Fibroblast of lung (primary cell): ENCODE data around the gene CYB561. TPM values are rescaled to one million over a fixed set of nuclear protein-coding genes. Genes with fewer than 3 reads are reported as not detected.
A peak's percentile ranks its signal among the peaks of the same experiment; 100 is the strongest.

Source experiments
- DNase-seq, 2 donors: peaks; one replicate each; pipeline versions ENCODE4 v3.0.0 to v3.0.0-alpha.2; 2010; ENCODE audit warnings: low read depth in 2 of 2
- H2AFZ ChIP-seq: 2 replicates; pipeline ENCODE4 v1.5.1; 2012; ENCODE audit warnings: low read length, control low read depth, inconsistent platforms
- H3K27ac ChIP-seq: 2 replicates; pipeline ENCODE4 v1.5.1; 2011; ENCODE audit warnings: low read length, control low read depth; ENCODE audit not compliant: insufficient read depth
- H3K27me3 ChIP-seq: 2 replicates; pipeline ENCODE4 v1.5.1; 2011; ENCODE audit warnings: mild to moderate bottlenecking, low read length; ENCODE audit not compliant: control insufficient read depth, insufficient read depth
- H3K36me3 ChIP-seq: 2 replicates; pipeline ENCODE4 v1.5.1; 2011; ENCODE audit warnings: low read length; ENCODE audit not compliant: control insufficient read depth, insufficient read depth
- H3K4me1 ChIP-seq: 2 replicates; pipeline ENCODE4 v1.5.1; 2011; ENCODE audit warnings: low read length; ENCODE audit not compliant: control insufficient read depth, insufficient read depth; ENCODE audit errors: extremely low read depth
- H3K4me2 ChIP-seq: 2 replicates; pipeline ENCODE4 v1.5.1; 2011; ENCODE audit warnings: low read length, control low read depth; ENCODE audit not compliant: insufficient read depth; ENCODE audit errors: extremely low read depth
- H3K4me3 ChIP-seq, 4 experiments: fragments of 200-600 bp in 1 of 4; sonication (generic) in 1 of 4; replicated peaks in 1 of 4; 2 replicates each; pipeline ENCODE4 v1.5.1; 2011 to 2016; ENCODE audit warnings: low read length in 4 of 4, low read depth in 3 of 4, mild to moderate bottlenecking in 3 of 4, control low read depth in 2 of 4, inconsistent platforms in 1 of 4, mixed read lengths in 1 of 4; ENCODE audit not compliant: insufficient read depth in 1 of 4; ENCODE audit errors: control extremely low read depth in 1 of 4
- H3K79me2 ChIP-seq: 2 replicates; pipeline ENCODE4 v1.5.1; 2012; ENCODE audit warnings: mild to moderate bottlenecking, low read length, inconsistent platforms; ENCODE audit not compliant: control insufficient read depth, insufficient read depth
- H3K9ac ChIP-seq: 2 replicates; pipeline ENCODE4 v1.5.1; 2011; ENCODE audit warnings: mild to moderate bottlenecking, low read length, control low read depth; ENCODE audit not compliant: insufficient read depth
- H3K9me3 ChIP-seq: 2 replicates; pipeline ENCODE4 v1.5.1; 2012; ENCODE audit warnings: low read depth, low read length; ENCODE audit not compliant: control insufficient read depth, insufficient read depth
- H4K20me1 ChIP-seq: 2 replicates; pipeline ENCODE4 v1.5.1; 2011; ENCODE audit warnings: low read length; ENCODE audit not compliant: control insufficient read depth, insufficient read depth; ENCODE audit errors: extremely low read depth
- EZH2 ChIP-seq: IDR thresholded peaks from 2 replicates; pipeline ENCODE4 v1.5.1; 2012; ENCODE audit warnings: low read length, control low read depth, mild to moderate bottlenecking; ENCODE audit errors: missing control alignments
- polyA plus RNA-seq, 2 donors: library from polyadenylated mRNA; depleted of rRNA in 1 of 2; stranded (reverse) in 1 of 2; unstranded in 1 of 2; fragments of >200 nt; gene quantifications; 2 replicates each; pipeline ENCODE4 v1.2.1, GENCODE V29; 2011 to 2012; ENCODE audit warnings: missing spikeins in 1 of 2
- total RNA-seq: library from RNA; depleted of rRNA; stranded (reverse); fragments of >200 nt; gene quantifications from 2 replicates; pipeline ENCODE4 v1.2.1, GENCODE V29; 2014
- TF ChIP-seq, protein P1 (sequence below), 2 donors: IDR thresholded peaks in 1 of 2; conservative IDR thresholded peaks in 1 of 2; 1 replicate in 1 of 2; 2 replicates in 1 of 2; pipeline ENCODE4 v1.5.1; 2011 to 2012; ENCODE audit warnings: low read length in 2 of 2, control low read depth in 1 of 2, inconsistent platforms in 1 of 2, low read depth in 1 of 2, mild to moderate bottlenecking in 1 of 2

Gene CYB561
- total and polyA plus RNA-seq, 2 donors (not counting 1 experiment from before 2014, with no cell fraction given), result 7.8 to 13.7 TPM

DNA sequence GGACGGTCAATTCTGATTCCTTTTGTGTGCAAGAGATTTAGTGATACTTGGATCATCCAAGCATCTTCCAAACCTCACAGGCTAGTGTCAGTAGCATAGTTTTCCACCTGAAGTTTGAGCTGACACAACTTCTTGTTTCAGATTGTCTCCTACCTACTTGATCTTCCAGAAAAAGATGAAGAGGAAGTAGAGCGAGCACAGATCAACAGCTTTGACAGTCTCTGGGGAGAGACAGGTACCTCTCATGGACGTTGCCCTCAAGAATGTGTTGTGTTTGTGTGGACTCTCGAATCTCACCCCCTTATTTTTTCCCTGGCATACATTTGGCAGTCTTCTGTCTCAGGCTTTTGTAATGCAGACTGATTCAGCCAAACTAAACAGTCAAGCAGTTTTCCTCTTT lies 47.4 kb downstream of the CYB561 start:
- peak in 1 of 2 donors; percentile 17 for DNase-seq
- H3K4me1 ChIP-seq, result peaks cover 18% of the 10 kb centered on the region
- H3K27ac ChIP-seq, result peak overlapping the region; percentile 42
- no peak for TF ChIP-seq EZH2
- TF ChIP-seq, protein P1, sequence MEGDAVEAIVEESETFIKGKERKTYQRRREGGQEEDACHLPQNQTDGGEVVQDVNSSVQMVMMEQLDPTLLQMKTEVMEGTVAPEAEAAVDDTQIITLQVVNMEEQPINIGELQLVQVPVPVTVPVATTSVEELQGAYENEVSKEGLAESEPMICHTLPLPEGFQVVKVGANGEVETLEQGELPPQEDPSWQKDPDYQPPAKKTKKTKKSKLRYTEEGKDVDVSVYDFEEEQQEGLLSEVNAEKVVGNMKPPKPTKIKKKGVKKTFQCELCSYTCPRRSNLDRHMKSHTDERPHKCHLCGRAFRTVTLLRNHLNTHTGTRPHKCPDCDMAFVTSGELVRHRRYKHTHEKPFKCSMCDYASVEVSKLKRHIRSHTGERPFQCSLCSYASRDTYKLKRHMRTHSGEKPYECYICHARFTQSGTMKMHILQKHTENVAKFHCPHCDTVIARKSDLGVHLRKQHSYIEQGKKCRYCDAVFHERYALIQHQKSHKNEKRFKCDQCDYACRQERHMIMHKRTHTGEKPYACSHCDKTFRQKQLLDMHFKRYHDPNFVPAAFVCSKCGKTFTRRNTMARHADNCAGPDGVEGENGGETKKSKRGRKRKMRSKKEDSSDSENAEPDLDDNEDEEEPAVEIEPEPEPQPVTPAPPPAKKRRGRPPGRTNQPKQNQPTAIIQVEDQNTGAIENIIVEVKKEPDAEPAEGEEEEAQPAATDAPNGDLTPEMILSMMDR (conservative IDR thresholded peaks at IDR 0.05 in 1 of 2, IDR thresholded peaks at IDR 0.05 in 1 of 2; ENCODE audit: low read depth in 1 of 2, low read length in 2 of 2), result no peak
- H3K27me3 ChIP-seq, result no peaks in the 10 kb centered on the region
- H4K20me1 ChIP-seq, result no peaks in the 10 kb centered on the region
- H3K9me3 ChIP-seq, result no peaks in the 10 kb centered on the region
- no peak overlapping the region for H3K9ac ChIP-seq
- no peak overlapping the region for H3K4me3 ChIP-seq
- peak overlapping the region; percentile 7 for H3K4me2 ChIP-seq
- H2AFZ ChIP-seq, result no peak overlapping the region
- H3K79me2 ChIP-seq, result no peaks in the 10 kb centered on the region
- H3K36me3 ChIP-seq, result no peaks in the 10 kb centered on the region

- H3K79me2 ChIP-seq, result no peaks in the 10 kb centered on the region
- peak overlapping the region; percentile 56 for H3K4me2 ChIP-seq
- no peaks in the 10 kb centered on the region for H3K9me3 ChIP-seq
- no peak overlapping the region for H3K27ac ChIP-seq
- H4K20me1 ChIP-seq, result no peaks in the 10 kb centered on the region
- no peak for TF ChIP-seq EZH2
- TF ChIP-seq, protein P1 (conservative IDR thresholded peaks at IDR 0.05 in 1 of 2, IDR thresholded peaks at IDR 0.05 in 1 of 2; ENCODE audit: low read depth in 1 of 2, low read length in 2 of 2), result peak in 1 of 2 donors; percentile 27
- H3K4me1 ChIP-seq, result peaks cover 12% of the 10 kb centered on the region
- H3K9ac ChIP-seq, result no peak overlapping the region
- H2AFZ ChIP-seq, result no peak overlapping the region
- H3K27me3 ChIP-seq, result no peaks in the 10 kb centered on the region
- no peak overlapping the region for H3K4me3 ChIP-seq
- no peaks in the 10 kb centered on the region for H3K36me3 ChIP-seq
- peak; percentile 88 to 90 for DNase-seq
Measured at GRCh38 chr17:63395075-63395805, 50.9 kb downstream of the CYB561 start.

DNA sequence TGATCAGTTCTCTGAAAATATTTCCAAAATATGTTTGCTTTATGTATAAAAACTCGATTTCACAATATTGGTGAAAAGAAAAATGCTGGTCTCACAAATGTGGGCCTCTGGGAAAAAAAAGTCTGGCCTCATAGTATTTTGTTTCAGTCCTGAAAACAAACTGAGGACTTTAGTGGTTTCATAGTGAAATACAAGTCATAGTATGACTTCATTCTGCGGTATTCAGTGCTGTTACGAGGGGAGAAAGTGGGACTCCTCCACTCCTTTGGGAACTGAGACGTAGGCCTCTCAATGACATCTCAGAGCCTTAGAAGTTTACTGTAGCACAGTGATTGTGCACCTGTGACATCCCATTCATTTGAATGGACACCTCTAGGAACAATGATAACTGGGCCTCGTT lies 56.0 kb downstream of the CYB561 start:
- Histone ChIP-seq H3K4me3 (no peak overlapping the region), H3K9ac (no peak overlapping the region), H3K4me2 (no peak overlapping the region), H3K27me3 (no peaks in the 10 kb centered on the region), H3K9me3 (no peaks in the 10 kb centered on the region), H3K36me3 (peaks cover 2% of the 10 kb centered on the region), H3K79me2 (no peaks in the 10 kb centered on the region), H4K20me1 (no peaks in the 10 kb centered on the region), H3K27ac (no peak overlapping the region), H2AFZ (no peak overlapping the region), H3K4me1 (no peaks in the 10 kb centered on the region)
- no peak for DNase-seq
- no peak for TF ChIP-seq EZH2
